ENCODE results near the gene HIVEP2.

The HIVEP2 gene

DNA sequence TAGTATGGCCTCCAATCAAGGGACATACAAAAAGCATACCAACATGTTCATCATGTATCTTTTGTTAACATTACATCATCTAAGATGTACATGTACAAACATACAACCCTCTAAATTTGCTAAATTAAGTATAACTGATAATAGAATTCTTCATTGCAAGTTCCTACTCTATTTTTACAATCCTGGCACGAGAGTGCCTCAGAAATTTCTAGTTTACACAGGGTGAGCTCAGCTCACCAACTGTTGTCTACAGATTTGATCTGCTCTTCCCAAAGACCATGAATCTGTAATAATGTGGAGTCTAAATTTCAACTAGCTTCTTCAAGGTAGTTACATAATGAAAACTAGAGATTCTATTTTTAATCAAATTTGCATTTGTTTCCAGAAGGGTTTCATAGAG is 179.7 kb downstream of the HIVEP2 start:
- no peak for FAIRE-seq

DNA sequence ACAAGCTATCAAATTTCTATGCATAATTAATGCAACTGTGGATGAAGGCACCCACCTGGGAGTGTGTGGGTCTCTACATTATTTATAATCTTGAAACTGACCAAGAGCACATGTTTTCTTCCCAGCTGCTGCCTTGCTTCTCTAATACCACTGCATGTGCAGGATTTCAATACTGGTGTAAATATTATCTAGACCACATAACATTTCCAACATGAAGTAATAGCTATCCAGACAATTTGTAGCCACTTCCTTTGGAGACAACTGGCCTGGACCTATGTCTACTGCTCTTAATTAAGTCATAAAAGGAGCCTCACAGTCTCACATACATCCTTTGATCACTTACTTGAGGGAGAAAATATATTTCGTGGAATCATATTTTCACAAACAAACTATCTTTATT is 180.7 kb downstream of the HIVEP2 start:
- no peak for FAIRE-seq

DNA sequence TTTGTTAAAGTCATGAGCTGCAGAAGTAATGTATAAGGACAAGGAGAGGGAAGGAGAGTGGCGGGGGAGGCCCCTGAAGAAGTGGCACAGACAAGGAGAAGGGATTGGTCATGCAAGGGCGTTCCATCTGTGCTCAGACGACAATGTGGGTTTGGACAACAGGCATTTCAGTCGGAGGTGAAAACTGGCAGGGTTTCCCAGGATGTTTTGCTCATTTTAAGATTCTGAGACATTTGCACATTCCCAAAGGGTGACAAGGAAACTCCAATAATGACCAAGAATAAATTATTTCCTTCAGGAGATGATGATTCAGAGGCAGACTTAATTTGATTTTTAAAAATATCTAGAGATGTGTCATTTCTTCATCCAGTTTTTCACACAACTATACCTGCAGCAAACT is 181.8 kb downstream of the HIVEP2 start:
- no peak for FAIRE-seq

DNA sequence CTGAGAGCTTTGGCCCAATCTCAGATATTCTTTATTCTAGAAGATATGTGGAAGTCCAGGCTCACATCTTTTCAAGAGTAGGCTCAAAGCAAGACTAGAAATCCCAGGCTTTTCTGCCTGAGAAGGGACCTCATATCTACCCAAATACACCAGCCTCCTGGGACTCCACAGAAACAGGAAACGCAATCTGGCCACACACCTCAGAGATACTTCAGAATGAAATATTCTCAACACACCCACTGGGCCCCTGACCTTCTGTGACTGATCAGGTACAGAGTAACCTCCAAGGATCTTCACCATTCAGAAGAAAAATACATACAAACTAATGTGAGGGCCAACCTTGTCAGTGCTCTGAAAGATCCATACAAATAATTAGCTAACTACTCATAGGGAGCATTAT is 183.2 kb downstream of the HIVEP2 start:
- no peak for FAIRE-seq

DNA sequence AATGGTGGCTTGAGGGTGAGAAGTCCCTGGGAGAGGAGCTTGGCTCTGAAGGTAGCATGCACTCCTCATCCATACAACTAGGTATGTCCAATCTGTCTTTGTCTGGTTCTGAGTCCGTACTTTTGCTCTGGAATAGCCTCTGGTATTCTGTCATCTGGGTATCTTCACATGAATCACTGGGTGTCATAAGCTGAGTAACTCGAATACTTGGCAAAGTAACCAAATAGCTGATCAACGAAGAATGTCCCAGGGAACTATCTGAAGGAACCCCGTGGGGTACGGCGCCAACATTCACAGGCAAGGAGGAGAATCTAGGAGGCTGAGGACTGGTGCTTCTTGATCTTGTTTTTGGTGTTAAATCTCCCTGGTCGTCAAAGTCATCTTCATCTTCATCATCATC is 184.8 kb downstream of the HIVEP2 start:
- no peak for FAIRE-seq

DNA sequence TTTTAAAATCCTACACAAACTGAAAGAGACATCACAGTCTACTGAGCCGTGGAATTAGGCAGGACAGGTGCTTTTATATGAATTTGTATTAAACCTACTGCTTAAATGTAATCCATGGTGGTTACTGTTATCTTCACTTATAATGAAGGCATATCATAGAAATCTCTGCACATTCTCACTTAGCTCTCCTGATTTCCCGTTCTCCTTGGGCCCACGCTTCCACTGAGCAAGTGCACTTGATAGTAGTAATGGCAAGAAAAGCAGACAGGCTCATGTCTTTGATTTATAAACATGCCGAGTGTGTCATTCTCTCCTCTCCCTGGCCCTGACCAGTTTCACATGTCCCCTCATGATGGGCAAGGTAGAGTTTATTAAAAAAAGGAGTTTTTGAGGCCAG is 186.3 kb downstream of the HIVEP2 start:
- no peak for FAIRE-seq

DNA sequence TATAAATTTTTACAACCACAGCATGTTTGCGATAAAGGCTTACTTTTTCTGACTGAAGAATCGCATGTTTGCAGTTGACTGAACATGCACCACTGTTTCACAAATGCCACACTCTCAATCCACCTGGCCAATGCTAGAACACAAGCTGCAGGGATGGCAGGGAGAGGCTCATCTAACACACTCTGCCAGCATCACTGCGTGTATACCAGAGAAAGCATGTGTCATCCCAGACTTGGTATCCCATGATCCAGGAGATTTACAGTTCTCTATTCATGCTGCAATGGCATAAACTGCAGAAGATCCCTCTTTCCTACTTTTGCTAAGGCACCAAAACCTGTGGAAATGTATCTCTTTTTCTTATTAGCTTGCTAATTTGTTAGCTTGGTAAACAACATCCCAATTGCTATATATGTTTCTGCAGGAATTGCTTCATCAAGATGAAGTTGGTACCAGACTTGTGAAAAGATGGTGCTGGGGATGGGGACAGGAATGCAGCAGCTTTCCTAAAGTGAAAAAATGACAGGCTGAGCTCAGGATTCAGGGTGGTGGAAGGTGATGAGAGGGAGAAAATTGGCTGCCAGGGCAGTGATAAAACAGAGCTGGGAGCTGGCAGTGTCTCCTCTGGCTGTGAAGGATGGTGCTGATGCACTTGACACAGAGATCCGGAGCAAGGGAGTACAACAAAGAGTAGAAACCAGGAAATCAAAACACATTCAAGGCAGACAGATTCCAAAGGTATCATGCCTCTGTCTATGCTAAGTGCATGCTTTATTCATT is 186.9 kb downstream of the HIVEP2 start:
- FAIRE-seq = no peak

DNA sequence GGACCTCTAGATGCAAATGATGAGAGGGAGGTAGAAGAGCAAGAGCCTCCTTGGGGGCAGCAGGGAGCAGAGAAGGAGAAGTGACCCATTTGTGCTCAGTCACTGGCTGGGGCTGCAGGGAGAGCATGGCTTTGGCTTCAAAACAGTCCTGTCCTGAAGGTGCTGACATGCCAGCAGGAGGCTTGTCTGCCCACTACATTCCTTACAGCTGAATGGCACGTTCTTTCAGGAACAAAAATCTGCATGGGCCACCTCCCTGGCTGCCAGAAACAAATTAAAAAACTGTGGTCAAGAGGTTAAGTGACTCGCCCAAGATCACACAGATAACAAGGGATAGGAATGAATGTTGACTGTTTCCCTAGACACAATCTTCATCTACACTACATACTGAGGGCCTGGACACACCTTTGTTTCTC is 188.8 kb downstream of the HIVEP2 start:
- FAIRE-seq = no peak

DNA sequence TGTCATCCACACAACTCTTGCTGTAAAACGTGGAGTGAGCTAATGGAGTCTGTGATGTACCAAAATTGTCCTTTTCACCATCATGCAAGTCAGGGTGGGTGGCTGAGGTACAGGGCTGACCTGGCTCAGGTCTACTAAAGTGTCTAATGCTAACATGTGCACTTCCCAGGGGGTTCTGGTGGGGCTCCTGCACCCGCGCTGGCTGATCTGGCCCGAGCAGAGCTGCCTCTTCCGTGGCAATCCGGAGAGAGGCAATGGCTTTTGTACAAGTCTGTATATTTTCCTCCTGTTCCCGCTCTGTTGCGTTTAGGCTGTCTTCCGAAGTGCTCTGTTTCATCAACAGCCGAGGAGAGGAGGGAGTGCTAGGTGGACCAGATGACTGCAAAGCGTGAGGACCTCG is 191.8 kb downstream of the HIVEP2 start:
- no peak for FAIRE-seq

DNA sequence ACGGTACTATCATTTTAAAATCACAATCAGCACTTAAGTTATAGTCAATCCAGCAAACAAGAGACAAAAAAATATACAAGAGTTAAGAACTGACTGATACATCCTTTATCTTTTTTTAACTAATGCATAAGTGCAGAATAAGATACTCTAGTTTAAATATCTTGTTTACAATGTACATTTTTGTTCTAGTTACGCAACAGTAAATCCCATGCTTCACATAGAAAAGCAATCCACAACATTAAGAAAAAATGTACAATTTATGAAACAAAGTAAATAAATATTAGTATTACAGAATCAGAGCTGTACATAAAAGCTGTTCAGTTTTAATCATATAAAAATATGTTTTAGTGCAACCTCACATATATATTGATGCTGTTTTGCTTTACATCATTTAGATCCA is 192.6 kb downstream of the HIVEP2 start:
- FAIRE-seq = no peak

DNA sequence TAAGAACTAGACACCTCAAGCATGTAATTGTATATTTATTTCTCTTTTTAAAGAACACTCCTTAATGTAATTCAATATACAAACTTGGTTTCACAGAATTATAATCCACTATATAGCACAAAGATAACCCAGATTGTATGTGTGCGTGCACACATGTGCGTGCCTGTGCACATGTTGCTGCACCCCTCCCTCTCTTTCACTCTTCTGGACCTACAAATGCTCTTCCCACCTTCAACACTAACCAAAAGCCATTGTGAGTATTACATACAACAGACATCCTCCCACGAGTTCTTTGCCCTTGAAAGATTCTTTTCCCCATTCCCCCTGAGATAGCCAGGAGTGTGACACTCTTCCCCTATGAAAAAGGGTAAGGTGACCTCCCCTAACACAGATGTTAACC is 193.5 kb downstream of the HIVEP2 start:
- no peak for FAIRE-seq

DNA sequence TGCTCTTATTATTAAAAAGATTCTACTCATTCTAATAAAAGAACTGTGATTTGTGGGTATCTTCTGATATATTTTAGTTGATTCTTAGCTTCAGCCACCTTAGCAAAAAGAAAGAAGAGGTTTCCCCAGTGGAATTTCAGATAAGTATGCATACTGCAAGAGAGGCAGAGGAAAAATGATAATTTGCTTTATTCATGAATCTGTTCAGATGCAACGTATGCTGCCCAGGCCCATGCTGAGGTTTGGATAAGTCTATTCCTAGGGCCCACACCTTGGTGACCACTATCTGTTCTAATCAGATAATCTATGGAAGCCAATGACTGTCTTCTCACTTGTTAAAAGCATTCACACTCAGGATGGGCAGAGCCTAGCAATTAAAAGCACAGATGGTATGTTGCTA is 194.0 kb downstream of the HIVEP2 start:
- no peak for FAIRE-seq

DNA sequence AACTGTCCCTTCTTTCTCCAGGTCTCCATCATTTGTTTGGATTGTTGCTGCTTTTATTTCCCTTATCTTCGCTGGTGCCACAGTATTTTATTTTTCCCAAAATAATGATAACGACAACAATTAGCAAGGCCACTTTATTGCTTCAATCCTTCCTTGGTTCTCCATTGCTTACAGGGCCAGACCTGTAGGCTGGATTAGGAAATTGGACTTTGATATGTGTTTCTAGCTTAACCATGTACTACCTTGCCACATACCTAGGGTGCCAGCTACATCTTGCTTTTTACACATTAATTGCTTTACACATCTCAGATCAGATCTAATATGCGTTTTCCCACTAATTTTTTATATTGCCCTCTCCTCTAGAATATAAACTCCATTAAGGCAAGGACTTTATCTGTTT is 195.4 kb downstream of the HIVEP2 start:
- no peak for FAIRE-seq

DNA sequence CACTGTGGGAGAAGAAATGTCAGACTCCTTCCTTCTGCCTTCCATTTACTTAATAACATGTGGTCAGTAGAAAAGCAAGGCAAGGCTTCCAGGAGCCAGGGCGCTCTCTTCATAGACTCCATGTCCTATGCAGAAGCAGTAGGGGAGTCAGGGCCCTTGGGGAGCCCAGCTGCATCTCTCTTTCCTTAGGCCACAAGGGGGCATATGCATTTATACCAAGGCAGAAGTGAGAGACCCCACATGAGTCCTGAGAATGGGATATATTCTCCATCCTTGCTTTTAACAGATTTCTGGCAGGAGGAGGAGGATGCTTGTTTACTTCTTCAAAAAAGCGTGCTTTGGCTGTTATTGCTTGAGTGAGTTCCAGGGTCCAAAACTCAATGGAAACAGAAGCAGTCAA is 198.5 kb downstream of the HIVEP2 start:
- FAIRE-seq = no peak

DNA sequence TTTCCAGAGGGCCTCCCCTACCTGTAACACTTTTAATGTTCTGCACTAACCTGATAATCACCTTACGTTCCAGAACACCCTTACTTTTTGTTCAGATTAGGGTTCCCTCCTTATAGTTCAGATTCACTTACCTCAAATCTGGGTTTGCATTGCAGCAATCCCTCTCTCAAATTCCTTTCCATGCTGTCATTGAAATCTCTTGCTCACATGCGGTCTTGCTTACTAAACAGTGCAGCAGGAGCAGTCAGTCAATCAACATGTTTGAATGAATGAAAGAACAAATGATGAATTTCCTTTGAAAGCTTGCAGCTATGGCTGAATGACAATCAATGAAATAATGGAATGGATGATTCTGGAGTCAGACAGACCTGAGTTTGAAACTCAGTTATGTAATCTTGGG is 200.1 kb downstream of the HIVEP2 start:
- FAIRE-seq = no peak

DNA sequence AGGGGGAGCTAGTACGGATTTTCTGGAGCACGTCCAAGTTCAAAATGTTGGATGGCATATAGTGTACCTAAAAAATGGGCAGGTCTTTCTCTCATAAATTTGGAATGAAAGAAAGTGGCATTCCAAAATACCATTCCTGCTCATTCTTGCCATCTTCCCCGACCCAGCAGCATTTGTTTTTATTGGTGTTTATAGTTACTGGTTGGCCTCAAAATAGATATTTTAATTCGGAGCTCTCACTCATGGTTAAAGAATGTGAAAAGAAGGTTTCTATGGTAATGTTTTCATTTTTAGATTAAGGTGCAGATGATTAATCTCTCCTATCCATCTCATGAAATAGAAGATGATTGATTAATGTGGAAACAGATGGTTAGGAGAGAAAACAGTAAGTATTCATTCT is 204.5 kb downstream of the HIVEP2 start:
- FAIRE-seq = no peak

DNA sequence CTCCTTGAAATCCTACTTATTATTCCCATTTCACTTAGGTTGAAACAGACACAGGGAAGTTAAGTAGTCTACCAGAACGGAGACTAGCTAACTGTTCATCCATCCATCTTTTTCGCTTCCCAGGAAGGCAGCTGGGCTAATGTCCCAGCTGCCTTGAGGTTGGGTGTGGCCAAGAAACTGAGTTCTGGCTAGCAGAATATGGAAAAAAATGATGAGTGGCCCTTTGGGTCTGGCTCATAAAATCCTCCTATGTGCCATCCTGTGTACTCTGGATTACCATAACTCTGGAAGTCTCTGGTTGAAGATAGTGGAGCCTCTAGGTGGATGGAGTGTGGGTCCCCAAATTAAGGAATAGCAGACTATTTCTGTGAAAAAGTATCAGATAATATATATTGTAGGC is 206.2 kb downstream of the HIVEP2 start:
- no peak for FAIRE-seq

DNA sequence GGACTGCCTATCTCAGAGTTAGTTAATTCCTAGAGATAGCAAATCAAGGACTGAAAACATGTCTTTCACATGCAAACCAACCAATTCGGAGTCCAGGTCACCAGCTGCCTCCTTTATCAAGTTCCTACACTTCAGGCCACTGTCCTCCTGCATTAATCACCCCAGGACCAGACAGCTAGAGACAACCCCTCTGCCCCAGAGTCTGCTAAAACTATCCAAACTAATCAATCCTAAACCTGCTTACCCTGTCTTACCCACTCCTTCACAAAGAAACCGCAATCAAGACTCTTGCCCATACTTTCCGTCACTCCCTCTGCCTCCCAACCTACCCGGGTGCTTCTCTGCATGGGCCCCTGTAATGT is 207.0 kb downstream of the HIVEP2 start:
- no peak for FAIRE-seq

DNA sequence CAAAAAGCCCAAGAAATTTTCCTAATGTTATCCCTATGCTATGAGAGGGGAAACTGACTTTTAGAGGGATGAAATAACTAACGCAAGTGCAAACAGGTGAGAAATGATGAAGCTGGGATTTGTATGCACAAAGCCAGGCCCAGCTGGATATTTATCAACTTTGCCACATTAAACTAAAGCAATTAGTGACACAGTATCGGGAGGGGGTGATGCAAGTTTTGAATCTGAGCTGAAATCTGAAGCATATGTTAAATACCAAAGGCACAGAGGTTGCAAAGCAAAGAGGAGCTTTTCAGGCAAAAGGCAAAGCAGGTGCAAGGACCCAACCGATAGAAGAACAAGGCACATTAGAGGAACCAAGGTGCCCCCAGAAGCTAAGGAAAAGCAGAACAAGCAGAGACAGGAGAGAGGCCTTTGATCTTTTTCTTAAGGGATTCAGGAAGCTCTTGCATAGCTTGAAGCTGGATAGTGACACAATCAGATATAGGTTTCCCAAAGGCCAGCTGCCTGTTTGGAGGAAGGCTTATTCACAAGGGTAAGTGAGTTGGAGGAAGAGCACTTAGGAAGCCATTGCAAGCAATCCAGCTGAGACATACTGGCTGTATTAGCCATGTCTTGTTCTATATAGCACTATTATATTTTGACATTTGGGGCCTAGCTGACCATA is 207.5 kb downstream of the HIVEP2 start:
- no peak for FAIRE-seq

DNA sequence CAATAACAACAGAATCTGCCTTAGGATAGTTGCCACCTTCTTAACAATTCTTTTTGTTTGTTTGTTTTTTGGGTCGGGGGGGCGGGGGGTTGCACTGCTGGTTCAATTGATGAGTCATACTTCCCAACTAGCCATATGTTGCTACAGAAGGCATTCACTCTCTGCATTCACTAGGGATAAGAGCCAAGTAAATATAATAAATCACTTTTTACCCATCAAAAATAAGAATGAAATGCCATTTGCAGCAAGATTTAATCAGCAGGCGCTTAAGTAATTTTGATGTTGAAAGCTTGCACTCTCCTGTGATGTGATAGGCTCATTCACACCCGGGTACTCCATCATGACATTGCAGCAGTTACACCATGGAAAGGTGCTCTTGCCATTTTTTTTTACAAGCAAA is 209.8 kb downstream of the HIVEP2 start:
- no peak for FAIRE-seq

DNA sequence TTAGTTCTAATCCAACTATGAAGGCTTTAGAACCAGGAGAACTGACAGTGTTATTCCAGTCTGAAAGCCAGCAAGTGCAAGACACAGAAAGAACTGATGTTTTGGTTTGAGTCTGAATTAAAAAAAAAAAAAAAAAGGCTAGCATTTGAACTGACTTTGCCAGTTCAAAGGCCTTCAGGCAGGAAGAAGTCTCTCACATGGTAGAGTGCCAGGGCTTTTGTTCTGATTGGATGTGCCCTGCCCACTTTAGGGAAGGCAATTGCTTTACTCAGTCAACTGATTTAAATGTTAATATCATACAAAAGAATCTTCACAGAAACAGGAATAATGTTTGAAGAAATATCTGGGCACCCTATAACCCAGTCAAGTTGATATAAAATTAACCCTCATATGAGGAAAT is 212.2 kb downstream of the HIVEP2 start:
- FAIRE-seq = no peak

DNA sequence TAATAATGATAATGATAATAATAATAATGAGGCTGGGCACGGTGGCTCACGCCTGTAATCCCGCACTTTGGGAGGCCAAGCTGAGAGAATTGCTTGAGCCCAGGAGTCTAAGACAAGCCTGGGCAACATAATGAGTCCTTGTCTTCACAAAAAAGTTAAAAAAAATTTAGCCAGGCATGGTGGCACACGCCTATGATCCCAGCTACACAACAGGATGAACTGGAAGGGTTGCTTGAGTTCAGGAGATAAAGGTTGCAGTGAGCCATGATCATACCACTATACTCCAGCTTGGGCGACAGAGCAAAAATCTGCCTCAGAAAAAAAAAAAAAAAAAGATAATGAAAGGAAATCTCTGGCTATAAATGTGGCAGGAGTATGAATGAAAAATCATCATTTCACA is 213.4 kb downstream of the HIVEP2 start:
- no peak for FAIRE-seq

DNA sequence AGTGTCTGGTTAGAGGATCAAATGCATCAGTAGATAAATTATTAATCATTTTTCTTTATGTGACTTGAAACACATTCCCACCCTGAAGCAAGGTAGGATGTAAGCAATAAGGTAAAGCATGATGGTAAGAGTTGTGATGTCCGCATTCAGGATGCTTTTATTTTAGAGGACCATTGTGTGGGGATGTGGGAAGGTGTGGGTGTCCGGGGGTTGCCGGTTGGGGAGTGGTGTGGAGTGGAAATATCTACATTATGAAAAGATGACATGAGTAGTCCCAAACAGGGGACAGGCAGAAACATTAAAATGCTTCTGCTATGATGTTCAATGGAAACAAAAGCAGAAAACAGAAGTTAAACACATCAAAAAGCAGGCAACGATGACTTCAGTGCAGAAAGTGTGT is 215.4 kb downstream of the HIVEP2 start:
- no peak for FAIRE-seq

DNA sequence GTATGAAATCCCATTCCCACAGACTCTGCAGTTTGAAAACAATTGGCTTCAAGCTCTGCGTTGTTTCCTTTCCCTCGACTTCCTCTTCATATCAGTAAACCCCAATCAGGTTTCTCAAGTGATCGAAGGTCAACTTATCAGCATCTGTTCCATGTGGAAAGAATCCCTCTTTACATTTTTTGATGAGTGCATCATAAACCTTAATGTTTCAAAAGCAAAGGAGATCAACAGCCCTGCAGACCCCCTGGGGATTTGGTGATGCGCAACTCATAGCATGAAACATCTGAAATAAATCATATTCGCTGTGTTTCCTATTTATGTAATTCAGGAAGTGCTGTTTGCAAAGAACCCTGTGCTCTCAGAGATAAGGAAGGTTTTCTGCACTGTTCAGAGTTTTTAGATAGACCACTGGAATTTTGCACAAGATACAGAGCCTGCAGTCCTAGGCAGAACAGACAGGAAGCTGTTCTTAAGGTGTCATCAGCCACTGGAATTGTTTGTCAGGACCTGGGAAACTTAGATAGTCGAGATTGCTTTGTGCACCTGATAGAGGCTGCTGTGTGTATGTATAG is 216.0 kb downstream of the HIVEP2 start:
- no peak for FAIRE-seq

DNA sequence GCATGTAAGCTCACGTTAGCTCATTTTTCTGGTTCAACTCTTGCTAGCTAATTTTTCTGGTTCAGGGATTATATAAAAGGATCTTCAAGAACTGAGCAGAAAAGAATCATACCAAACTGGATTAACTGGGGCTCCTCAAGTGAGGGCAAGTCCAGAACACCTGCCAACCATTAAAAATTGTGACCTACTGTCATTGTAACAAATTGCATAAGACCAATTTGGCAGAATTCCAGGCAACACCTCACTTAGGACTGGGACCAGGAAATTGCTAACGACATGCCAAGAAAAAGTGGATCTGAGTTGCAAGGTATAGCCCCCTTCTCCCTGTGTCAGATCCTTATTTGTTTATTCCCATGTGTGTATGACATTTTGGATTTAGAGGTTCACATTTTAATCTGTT is 216.6 kb downstream of the HIVEP2 start:
- FAIRE-seq = no peak
